Activated CD4-positive, alpha-beta T cell treated with anti-CD3 and anti-CD28 coated beads, Interleukin-2, amount 50 U/mL, for 48 hours (primary cell): ENCODE results near the gene DLX5.

Experiments used
- DNase-seq, 2 experiments: peaks; one replicate each; pipeline ENCODE4 v3.0.0-alpha.2; 2020

The DLX5 gene

GRCh38 chr7:97018126-97018601, 6.5 kb downstream of the DLX5 start:
- no peak for DNase-seq

DNA sequence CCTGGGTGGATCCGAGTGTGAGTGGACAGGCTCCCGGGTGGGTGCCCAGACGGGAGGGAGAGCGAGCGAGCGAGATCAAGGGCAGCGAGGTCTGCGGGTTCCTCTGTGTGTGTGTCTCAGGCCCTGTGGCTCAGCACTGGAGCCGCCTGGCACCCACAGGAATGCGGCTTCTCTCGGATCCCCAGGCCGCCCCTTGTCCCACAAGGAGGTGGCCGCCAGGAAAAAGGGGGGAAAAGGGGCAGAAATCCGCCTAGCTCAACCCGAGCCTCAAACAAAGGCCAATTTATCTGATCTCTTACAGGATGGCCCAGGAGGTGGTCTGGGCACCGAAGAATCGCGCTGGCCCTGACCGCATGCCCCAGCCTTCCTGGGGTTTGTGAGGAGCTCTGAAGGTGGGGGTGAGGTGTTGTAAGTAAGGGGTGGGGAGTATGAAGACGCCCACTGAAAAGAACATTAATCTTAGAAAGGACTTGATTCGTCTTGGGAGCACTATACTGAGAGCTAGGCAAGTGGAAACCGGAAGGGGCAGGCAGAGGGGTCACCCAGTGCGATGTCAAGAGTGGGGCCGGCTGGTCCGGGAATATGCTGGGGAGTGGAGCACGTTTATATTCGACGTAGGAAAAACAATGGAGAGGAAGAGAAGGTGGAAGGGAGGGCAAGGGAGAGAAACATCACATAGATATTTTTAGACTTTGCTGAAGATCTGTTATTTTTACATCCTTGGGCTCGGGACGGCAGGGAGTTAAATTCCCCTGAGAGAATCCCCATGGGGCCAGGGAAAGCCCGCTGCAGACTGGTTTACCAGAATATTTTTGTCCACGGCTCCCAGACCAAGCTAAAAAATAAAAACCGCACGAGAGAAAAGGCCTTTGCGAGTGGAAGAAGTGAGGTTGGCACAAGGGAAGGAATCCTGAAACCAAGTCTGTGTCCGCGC, 7.2 kb downstream of the DLX5 start:
- DNase-seq, result no peak

DNA sequence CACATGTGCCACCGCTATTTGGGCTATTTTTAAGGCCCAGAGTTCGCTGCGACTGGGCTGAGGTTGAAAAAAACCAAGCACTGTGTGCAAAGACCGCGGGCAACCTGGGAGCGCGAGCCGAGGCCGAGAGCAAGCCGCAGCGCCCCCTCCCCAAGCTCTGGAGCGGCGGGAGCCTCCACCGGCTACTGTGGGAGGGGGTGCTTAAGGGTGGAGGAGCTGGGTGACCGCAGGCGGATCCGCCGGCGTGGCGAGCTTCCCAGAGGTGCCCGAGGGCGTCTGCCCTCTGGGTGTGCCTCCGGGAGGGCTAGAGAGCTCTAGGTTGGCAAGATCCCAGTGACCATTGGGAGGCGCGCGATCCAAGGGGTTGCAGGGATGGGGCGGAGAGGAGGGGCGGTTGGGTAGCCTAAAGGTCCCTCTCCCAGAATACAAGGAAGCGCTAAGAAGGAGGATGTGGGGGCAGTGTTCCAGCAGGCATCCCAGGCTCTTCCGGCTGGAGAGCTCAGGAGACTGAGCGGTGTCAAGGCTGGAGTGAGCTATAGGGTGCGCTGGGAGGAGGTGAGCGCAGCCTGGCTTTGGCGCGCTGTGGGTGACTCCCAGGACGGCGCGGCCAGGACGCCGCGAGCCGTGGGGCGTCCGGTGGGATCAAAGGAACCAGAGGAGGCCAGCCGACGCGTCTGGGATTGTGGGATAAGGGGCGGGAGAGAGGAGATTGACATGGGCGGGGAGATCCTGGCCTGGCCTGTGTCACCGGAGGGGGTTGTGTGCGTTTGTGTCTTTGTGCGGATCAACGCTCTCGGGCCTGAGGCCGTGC, 8.0 kb downstream of the DLX5 start:
- DNase-seq, result no peak

- no peak for DNase-seq
Measured at GRCh38 chr7:97015756-97016380, 8.8 kb downstream of the DLX5 start.

GRCh38 chr7:97015279-97015678, 9.4 kb downstream of the DLX5 start:
- DNase-seq, result no peak

- no peak for DNase-seq
Measured at GRCh38 chr7:97014145-97014750, 10.4 kb downstream of the DLX5 start.

DNA sequence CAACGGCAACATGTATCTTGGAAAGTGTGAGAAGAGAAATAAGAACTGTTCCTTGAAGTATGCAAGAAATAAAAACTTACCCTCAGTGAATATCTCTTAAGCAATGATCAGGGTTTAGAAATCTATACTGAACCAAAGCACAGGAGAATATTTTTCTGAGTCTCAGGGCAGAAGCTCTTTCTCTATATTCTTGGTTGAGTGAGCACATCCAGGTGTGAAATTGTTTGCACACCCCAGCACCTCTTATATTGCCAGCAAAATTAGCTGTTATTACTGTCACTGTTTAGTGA, 10.8 kb downstream of the DLX5 start:
- DNase-seq, result no peak

GRCh38 chr7:97013134-97013844, 11.3 kb downstream of the DLX5 start:
- no peak for DNase-seq

- no peak for DNase-seq
Measured at GRCh38 chr7:97012365-97013133, 12.1 kb downstream of the DLX5 start.

DNA sequence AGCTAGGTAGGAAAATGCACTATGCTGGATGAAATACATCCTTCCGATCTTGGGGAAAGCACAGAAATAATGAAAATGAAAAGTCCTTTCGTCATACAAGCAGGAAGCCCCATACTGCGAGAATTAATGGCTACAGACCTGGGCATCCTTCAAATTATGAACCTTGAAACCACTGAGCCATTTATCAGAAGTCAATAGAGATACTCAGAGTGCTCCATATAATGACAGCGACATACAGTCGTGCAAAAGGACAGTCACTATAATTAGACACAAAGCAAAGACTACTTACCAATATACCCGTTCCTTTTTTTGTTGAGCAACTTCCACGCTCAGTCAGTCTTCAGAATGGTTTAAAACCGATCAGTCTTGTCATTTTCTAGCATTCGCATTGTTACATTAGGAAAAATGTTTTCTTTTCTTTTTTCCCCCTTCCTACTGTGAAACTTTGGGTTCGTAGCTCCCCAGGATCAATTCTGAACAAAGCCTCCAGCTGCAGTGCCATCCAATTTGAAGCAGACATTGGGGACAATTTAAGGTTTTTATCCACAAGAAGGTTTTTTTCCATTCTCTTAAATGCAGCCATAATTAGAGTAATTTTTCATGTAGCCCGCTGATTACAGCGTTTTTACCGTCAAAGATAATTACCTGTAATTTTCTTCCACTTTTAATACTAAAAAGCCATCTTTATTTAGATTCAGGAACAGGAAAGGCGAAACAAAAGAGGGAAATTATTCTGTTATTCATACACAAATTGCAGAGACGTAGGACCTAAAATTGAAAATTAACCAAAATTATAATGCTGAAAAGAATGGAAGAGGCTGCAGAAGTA, 12.9 kb downstream of the DLX5 start:
- no peak for DNase-seq

DNA sequence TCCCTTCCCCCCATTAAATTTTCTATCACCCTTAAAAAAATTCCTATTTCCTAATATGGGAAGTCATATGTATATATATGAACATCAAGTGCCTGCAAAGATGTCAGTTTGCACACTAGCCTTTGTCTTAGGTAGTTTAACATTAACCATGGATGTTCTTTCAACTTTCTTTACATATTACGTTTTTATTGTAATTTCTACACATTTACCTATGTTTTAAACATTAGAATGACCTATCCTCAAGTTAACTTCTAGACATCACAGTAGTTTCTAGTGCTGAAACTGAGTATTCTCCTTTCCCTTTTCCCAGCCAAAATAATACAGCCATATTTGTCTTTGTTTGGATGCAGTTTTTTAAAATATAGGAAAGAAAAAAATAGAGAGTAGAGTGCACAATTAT, 13.5 kb downstream of the DLX5 start:
- DNase-seq, result no peak

GRCh38 chr7:97009753-97010732, 14.6 kb downstream of the DLX5 start:
- no peak for DNase-seq

DNA sequence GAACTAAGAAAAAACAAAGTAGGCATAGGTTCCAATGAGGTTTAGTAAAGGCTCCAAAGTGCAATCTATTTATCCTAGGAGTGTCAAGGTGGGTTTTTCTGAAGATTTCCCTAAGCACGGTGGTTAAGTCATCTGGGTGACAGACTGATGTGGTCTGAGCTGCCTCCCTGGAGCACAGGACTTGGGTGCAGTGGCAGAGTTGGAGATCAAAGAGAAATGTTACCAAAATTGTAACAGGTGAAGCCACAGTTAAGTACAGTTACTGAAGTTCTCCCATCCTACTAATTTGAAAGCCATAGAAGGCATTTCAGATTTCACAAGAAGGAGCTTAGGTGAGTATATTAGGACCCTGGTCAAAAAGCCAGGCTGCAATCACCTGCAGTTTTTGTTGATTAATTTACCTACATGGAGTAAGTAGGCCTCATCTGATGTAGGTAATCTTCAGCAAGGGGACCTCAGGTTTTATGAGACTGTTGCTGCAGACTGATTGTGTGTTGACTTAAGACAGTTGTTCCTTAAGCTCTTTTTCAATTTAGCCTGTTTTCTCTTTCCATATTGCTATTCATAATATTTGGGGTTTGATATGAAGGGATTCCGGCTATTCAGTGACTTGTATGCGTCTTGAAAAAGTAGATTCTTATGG, 16.2 kb downstream of the DLX5 start:
- DNase-seq, result no peak

- no peak for DNase-seq
Measured at GRCh38 chr7:97007583-97007861, 17.1 kb downstream of the DLX5 start.

- no peak for DNase-seq
Measured at GRCh38 chr7:97006816-97007582, 17.6 kb downstream of the DLX5 start.

- peak; percentile 37 to 46 for DNase-seq
Measured at GRCh38 chr7:97006055-97006815, 18.4 kb downstream of the DLX5 start.
